Upper lobe of left lung (tissue), 4 donors: ENCODE results near the gene OSBPL2.

ENCODE experiments used
- CTCF ChIP-seq, 6 experiments: fragments of 450-650 bp in 4 of 6; fragments of 200-600 bp in 2 of 6; sonication (generic) in 2 of 6; IDR thresholded peaks; one replicate each; pipeline ENCODE4 v1.5.1; 2016 to 2019; ENCODE audit warnings: antibody characterized with exemption in 6 of 6
- POLR2A ChIP-seq, 4 donors: fragments of 450-650 bp; IDR thresholded peaks; one replicate each; pipeline ENCODE4 v1.5.1; 2016 to 2017; ENCODE audit warnings: antibody characterized with exemption in 4 of 4, mild to moderate bottlenecking in 2 of 4
- POLR2AphosphoS5 ChIP-seq, 2 donors: sonication (generic); formaldehyde crosslinking; IDR thresholded peaks; one replicate each; pipeline ENCODE4 v1.5.1; 2017; ENCODE audit warnings: antibody characterized with exemption in 2 of 2

GRCh38 chr20:62326559-62326958, 88.2 kb downstream of the OSBPL2 start:
- no peak for TF ChIP-seq CTCF (IDR thresholded peaks at IDR 0.05)
- no peak for TF ChIP-seq POLR2A (IDR thresholded peaks at IDR 0.05)
- TF ChIP-seq POLR2AphosphoS5 (IDR thresholded peaks at IDR 0.05), result no peak
